ENCODE data around the gene AKR1C8. TPM values are rescaled to one million over a fixed set of nuclear protein-coding genes. Genes with fewer than 3 reads are reported as not detected.

Gene AKR1C8
- total RNA-seq, 1 experiment from 2014 or later: not detected

DNA sequence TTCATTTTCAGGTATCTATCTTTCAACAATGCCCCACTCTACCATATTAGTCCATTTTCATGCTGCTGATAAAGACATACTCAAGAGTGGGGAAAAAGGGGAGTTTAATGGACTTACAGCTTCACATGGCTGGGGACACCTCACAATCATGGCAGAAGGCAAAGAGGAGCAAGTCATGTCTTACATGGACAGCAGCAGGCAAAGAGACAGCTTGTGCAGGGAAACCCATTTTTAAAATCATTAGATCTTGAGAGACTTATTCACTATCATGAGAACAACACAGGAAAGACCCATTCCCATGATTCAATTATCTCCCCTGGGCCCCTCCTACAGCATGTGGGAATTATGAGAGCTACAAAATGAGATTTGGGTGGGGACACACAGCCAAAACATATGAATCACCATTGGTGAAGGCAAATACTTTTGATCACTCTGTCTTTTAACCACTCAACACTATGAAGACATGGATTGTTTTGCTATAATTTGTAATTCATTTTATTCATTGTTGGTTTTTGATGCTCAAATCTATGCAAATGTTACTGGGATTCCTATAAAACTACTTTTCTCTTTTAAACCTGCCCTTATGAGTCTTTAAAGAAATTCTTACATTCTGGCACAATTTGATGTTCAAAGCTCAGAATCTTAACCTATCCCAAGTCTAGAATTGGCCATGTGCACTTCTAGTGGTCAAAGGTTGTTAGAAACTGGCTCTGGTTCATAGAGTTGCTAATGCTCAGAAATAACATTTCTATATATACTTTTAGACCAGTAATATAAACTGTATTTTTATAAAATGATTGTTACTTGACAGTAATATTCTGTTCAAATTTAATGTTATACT lies 27.0 kb upstream of the AKR1C8 start:
- Histone ChIP-seq H3K4me2 (ENCODE audit: low read length) (no peak overlapping the region), H3K9me2 (ENCODE audit: insufficient read depth) (no peaks in the 10 kb centered on the region), H3K79me2 (ENCODE audit: insufficient read depth, low read length) (no peaks in the 10 kb centered on the region), H2AFZ (ENCODE audit: low read depth, low read length, poor library complexity, severe bottlenecking) (no peak overlapping the region), H3K9me3 (ENCODE audit: control insufficient read depth in 1 of 2, insufficient read depth in 1 of 2, low read depth in 1 of 2, low read length in 2 of 2) (no peaks in the 10 kb centered on the region), H3K27ac (ENCODE audit: low read depth, low read length) (no peak overlapping the region), H3K4me3 (replicated peaks in 1 of 2; ENCODE audit: low read depth in 1 of 2, low read length in 2 of 2) (no peak overlapping the region), H3K4me1 (ENCODE audit: control insufficient read depth in 1 of 2, insufficient read depth in 2 of 2, low read length in 2 of 2) (no peaks in the 10 kb centered on the region), H3K27me3 (ENCODE audit: insufficient read depth, low read length) (no peaks in the 10 kb centered on the region), H4K20me1 (ENCODE audit: insufficient read depth) (no peaks in the 10 kb centered on the region), H3K9ac (ENCODE audit: low read length) (no peak overlapping the region), H3K36me3 (ENCODE audit: control insufficient read depth in 1 of 2, insufficient read depth in 2 of 2, low read length in 2 of 2) (no peaks in the 10 kb centered on the region)
- ATAC-seq: no peak
- CTCF ChIA-PET: no interaction called here
- BruUV-seq (replicated peaks): no TSS peak
- intact Hi-C loops (cut with micrococcal nuclease): no loop called here
- RAD21 ChIA-PET (ENCODE audit: low non-redundant PET in 1 of 2, low total read pairs in 2 of 2, uncharacterized antibody in 2 of 2, unreplicated experiment in 2 of 2): no interaction called here
- no peak for DNase-seq (ENCODE audit: low read depth, low spot score)
- TF ChIP-seq, protein P1, sequence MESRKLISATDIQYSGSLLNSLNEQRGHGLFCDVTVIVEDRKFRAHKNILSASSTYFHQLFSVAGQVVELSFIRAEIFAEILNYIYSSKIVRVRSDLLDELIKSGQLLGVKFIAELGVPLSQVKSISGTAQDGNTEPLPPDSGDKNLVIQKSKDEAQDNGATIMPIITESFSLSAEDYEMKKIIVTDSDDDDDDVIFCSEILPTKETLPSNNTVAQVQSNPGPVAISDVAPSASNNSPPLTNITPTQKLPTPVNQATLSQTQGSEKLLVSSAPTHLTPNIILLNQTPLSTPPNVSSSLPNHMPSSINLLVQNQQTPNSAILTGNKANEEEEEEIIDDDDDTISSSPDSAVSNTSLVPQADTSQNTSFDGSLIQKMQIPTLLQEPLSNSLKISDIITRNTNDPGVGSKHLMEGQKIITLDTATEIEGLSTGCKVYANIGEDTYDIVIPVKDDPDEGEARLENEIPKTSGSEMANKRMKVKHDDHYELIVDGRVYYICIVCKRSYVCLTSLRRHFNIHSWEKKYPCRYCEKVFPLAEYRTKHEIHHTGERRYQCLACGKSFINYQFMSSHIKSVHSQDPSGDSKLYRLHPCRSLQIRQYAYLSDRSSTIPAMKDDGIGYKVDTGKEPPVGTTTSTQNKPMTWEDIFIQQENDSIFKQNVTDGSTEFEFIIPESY (IDR thresholded peaks at IDR 0.05; ENCODE audit: extremely low read depth, insufficient replicate concordance, low read length): no peak
- no peak for TF ChIP-seq RAD21 (IDR thresholded peaks at IDR 0.05; ENCODE audit: low read depth)
- TF ChIP-seq ZNF274 (IDR thresholded peaks at IDR 0.05; ENCODE audit: low read depth, low read length): no peak
- TF ChIP-seq CBX3 (IDR thresholded peaks at IDR 0.05; ENCODE audit: low read depth): no peak
- TF ChIP-seq, protein P2, sequence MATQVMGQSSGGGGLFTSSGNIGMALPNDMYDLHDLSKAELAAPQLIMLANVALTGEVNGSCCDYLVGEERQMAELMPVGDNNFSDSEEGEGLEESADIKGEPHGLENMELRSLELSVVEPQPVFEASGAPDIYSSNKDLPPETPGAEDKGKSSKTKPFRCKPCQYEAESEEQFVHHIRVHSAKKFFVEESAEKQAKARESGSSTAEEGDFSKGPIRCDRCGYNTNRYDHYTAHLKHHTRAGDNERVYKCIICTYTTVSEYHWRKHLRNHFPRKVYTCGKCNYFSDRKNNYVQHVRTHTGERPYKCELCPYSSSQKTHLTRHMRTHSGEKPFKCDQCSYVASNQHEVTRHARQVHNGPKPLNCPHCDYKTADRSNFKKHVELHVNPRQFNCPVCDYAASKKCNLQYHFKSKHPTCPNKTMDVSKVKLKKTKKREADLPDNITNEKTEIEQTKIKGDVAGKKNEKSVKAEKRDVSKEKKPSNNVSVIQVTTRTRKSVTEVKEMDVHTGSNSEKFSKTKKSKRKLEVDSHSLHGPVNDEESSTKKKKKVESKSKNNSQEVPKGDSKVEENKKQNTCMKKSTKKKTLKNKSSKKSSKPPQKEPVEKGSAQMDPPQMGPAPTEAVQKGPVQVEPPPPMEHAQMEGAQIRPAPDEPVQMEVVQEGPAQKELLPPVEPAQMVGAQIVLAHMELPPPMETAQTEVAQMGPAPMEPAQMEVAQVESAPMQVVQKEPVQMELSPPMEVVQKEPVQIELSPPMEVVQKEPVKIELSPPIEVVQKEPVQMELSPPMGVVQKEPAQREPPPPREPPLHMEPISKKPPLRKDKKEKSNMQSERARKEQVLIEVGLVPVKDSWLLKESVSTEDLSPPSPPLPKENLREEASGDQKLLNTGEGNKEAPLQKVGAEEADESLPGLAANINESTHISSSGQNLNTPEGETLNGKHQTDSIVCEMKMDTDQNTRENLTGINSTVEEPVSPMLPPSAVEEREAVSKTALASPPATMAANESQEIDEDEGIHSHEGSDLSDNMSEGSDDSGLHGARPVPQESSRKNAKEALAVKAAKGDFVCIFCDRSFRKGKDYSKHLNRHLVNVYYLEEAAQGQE (IDR thresholded peaks at IDR 0.05; ENCODE audit: low read depth): no peak
- TF ChIP-seq SP1 (IDR thresholded peaks at IDR 0.05; ENCODE audit: low read depth): no peak
- no peak for TF ChIP-seq POLR2A (IDR thresholded peaks at IDR 0.05; ENCODE audit: borderline replicate concordance, extremely low read depth, insufficient read depth, insufficient read length)
- no peak for TF ChIP-seq SRF (IDR thresholded peaks at IDR 0.05; ENCODE audit: low read depth)
- TF ChIP-seq ZFX (IDR thresholded peaks at IDR 0.05): no peak
- TF ChIP-seq EZH2 (IDR thresholded peaks at IDR 0.05): no peak
- POLR2A ChIA-PET: no interaction called here

Data from HCT116 (cell line).